GM12878 (cell line): Measurements from ENCODE around the gene AKAP12. TPM values are rescaled to one million over a fixed set of nuclear protein-coding genes. Genes with fewer than 3 reads are reported as not detected.

Source experiments
- ATAC-seq: fragments of 200-7000 bp; cut with Tn5 transposase; 3 replicates; pipeline ENCODE4 v1.9.1; 2020; ENCODE audit warnings: mild to moderate bottlenecking, moderate library complexity
- BruUV-seq: library from RNA; stranded (reverse); fragments of 400-500 nt; replicated peaks from 2 replicates; lab custom pipeline; 2021; lab: Mats Ljungman, UMichigan
- CTCF ChIA-PET: fragments of 300-600 bp; sonication (Branson Sonifier 250); formaldehyde crosslinking; extraction: SDS; loops from one replicate; lab custom pipeline; 2021; ENCODE audit warnings: inconsistent platforms; lab: Yijun Ruan, JAX
- POLR2A ChIA-PET: fragments of 350-600 bp; formaldehyde crosslinking; extraction: SDS; loops from one replicate; lab custom pipeline; 2021; ENCODE audit warnings: inconsistent platforms; lab: Charles Lee
- RAD21 ChIA-PET: fragments of 300-600 bp; sonication (Branson Sonifier 250); formaldehyde crosslinking; loops from one replicate; lab custom pipeline; 2023; ENCODE audit warnings: antibody characterized with exemption; ENCODE audit not compliant: unreplicated experiment; lab: Charles Lee
- SMC1A ChIA-PET: fragments of 300-600 bp; sonication (Branson Sonifier 250); formaldehyde crosslinking; loops from one replicate; lab custom pipeline; 2023; ENCODE audit not compliant: unreplicated experiment, uncharacterized antibody; lab: Charles Lee
- DNase-seq: peaks from one replicate; pipeline ENCODE4 v3.0.0-alpha.2; 2011; ENCODE audit warnings: low read depth, low spot score
- FAIRE-seq: peaks from 3 replicates; lab custom pipeline; 2011; peaks lifted over from hg19 to GRCh38; lab: Jason Lieb, UNC
- H2AFZ ChIP-seq: 2 replicates; pipeline ENCODE4 v1.6.0; 2011; ENCODE audit warnings: low read depth, low read length, control low read depth; ENCODE audit not compliant: control insufficient read depth
- H3K27ac ChIP-seq: 2 replicates; pipeline ENCODE4 v1.5.1; 2011; ENCODE audit warnings: control low read depth; ENCODE audit not compliant: control insufficient read depth, insufficient read depth
- H3K27me3 ChIP-seq, 2 experiments: replicated peaks in 1 of 2; 2 replicates each; pipeline versions ENCODE4 v1.6.0 to v1.6.1; 2011; ENCODE audit warnings: low read length in 1 of 2; ENCODE audit not compliant: control insufficient read depth in 2 of 2, insufficient read depth in 2 of 2
- H3K36me3 ChIP-seq, 2 experiments: 2 replicates each; pipeline ENCODE4 v1.5.1; 2011; ENCODE audit warnings: low read length in 1 of 2; ENCODE audit not compliant: control insufficient read depth in 2 of 2, insufficient read depth in 2 of 2
- H3K4me1 ChIP-seq: 2 replicates; pipeline ENCODE4 v1.6.1; 2011; ENCODE audit warnings: mild to moderate bottlenecking, low read length, moderate library complexity, mixed read lengths; ENCODE audit not compliant: control insufficient read depth, insufficient read depth
- H3K4me2 ChIP-seq: 2 replicates; pipeline ENCODE4 v1.6.0; 2011; ENCODE audit warnings: control low read depth; ENCODE audit not compliant: control insufficient read depth, insufficient read depth
- H3K4me3 ChIP-seq: fragments of 200-600 bp; sonication (generic); 2 replicates; pipeline ENCODE4 v1.5.1; 2016
- H3K79me2 ChIP-seq: 2 replicates; pipeline ENCODE4 v1.6.0; 2011; ENCODE audit warnings: low read length; ENCODE audit not compliant: control insufficient read depth, insufficient read depth
- H3K9ac ChIP-seq: 2 replicates; pipeline ENCODE4 v1.8.0; 2011; ENCODE audit warnings: low read length, control low read depth, mixed read lengths; ENCODE audit not compliant: control insufficient read depth, insufficient read depth
- H3K9me3 ChIP-seq: replicated peaks from 3 replicates; pipeline ENCODE4 v1.5.1; 2011; ENCODE audit warnings: mild to moderate bottlenecking, low read length; ENCODE audit not compliant: control insufficient read depth, insufficient read depth
- H4K20me1 ChIP-seq: 2 replicates; pipeline ENCODE4 v1.6.0; 2011; ENCODE audit not compliant: control insufficient read depth, insufficient read depth
- MLLT1 ChIP-seq: fragments of 450-650 bp; IDR thresholded peaks from 2 replicates; pipeline ENCODE4 v1.6.1; 2016; ENCODE audit warnings: mild to moderate bottlenecking
- NBN ChIP-seq: fragments of 450-650 bp; IDR thresholded peaks from 2 replicates; pipeline ENCODE4 v1.6.1; 2016
- RCOR1 ChIP-seq: conservative IDR thresholded peaks from 2 replicates; pipeline ENCODE4 v1.6.1; 2012; ENCODE audit warnings: low read depth, low read length, improper control_type of control experiment
- SMC3 ChIP-seq: IDR thresholded peaks from 2 replicates; pipeline ENCODE4 v1.6.1; 2011; ENCODE audit warnings: low read length, improper control_type of control experiment, borderline replicate concordance
- TCF3 ChIP-seq: IDR thresholded peaks from 2 replicates; pipeline ENCODE4 v1.6.1; 2012; ENCODE audit warnings: low read depth, mild to moderate bottlenecking, low read length, borderline replicate concordance; ENCODE audit not compliant: insufficient read depth
- WRNIP1 ChIP-seq: IDR thresholded peaks from 2 replicates; pipeline ENCODE4 v1.6.1; 2011; ENCODE audit warnings: low read depth, low read length, improper control_type of control experiment, borderline replicate concordance
- YY1 ChIP-seq: IDR thresholded peaks from 2 replicates; pipeline ENCODE4 v1.6.1; 2011; ENCODE audit warnings: low read depth, mild to moderate bottlenecking, low read length
- WGBS: methylation state at CpG from one replicate; pipeline ENCODE4 v1.1.6; 2016; ENCODE audit warnings: low lambda C conversion rate; ENCODE audit not compliant: insufficient replicate concordance, insufficient coverage; ENCODE audit errors: missing lambda C conversion rate; 5-methylcytosine and 5-hydroxymethylcytosine counted together
- in situ Hi-C: fragments of 300-500 bp; cut with MboI; formaldehyde crosslinking; loops from 9 replicates; pipeline ENCODE4 v1.14.3; 2018; ENCODE audit warnings: mixed read lengths
- intact Hi-C: fragments of 100-400 bp; cut with micrococcal nuclease; formaldehyde crosslinking; loops from one replicate; pipeline ENCODE4 v1.14.2; 2022; ENCODE audit not compliant: unreplicated experiment
- polyA plus RNA-seq, 11 experiments: library from polyadenylated mRNA; depleted of rRNA in 4 of 11; unstranded in 6 of 11; stranded (reverse) in 5 of 11; fragments of >200 nt; fragmentation: Nextera tagmentation in 4 of 11; fragmentation: Illumina TruSeq in 1 of 11; extraction: Ambion mirVana in 4 of 11; extraction: Trizol in 1 of 11; gene quantifications; 1 replicate in 1 of 11; 2 replicates in 10 of 11; pipeline versions ENCODE4 v1.2.1 to v1.2.3, GENCODE V29; 2011 to 2016; ENCODE audit warnings: inconsistent platforms in 2 of 11, missing spikeins in 2 of 11, low read depth in 1 of 11
- total RNA-seq, 4 experiments: library from RNA; depleted of rRNA in 3 of 4; stranded (reverse); fragments of >200 nt in 3 of 4; fragmentation: Illumina TruSeq in 1 of 4; extraction: Trizol in 1 of 4; gene quantifications; 2 replicates each; pipeline versions ENCODE4 v1.2.1 to v1.2.3, GENCODE V29; 2013 to 2021

Gene AKAP12
- total and polyA plus RNA-seq, 10 of the 15 experiments (the other 5 are each of a cell fraction or from before 2014, with no cell fraction given) = under 0.01 to 0.72 (median 0.06) TPM; not detected in 4

- H3K9ac ChIP-seq = no peak overlapping the region
- ChIA-PET POLR2A (no interaction called here), CTCF (no interaction called here), SMC1A (interaction anchor here (0.6 kb wide), 1 partner anchor 162 kb away, joined by 3 read pairs; no protein-coding TSS in a partner anchor), RAD21 (no interaction called here)
- WGBS = 63% methylated on average over 7 of the region's 7 CpGs
- no peak overlapping the region for H2AFZ ChIP-seq
- intact Hi-C loops = no loop called here
- H3K36me3 ChIP-seq = no peaks in the 10 kb centered on the region
- no peaks in the 10 kb centered on the region for H3K9me3 ChIP-seq
- H3K4me1 ChIP-seq = no peaks in the 10 kb centered on the region
- TF ChIP-seq WRNIP1 = no peak
- TF ChIP-seq SMC3 = no peak
- TF ChIP-seq TCF3 = no peak
- TF ChIP-seq MLLT1 = no peak
- TF ChIP-seq YY1 = no peak
- no peak for TF ChIP-seq NBN
- no peak for TF ChIP-seq RCOR1
- FAIRE-seq = no peak
- no peaks in the 10 kb centered on the region; a peak in 1 of 4 replicates for H3K27me3 ChIP-seq
- no peak overlapping the region for H3K4me3 ChIP-seq
- DNase-seq = no peak
- in situ Hi-C loops = no loop called here
- ATAC-seq = no peak
- no TSS peak for BruUV-seq
- no peak overlapping the region for H3K4me2 ChIP-seq
- H3K27ac ChIP-seq = no peak overlapping the region
- H3K79me2 ChIP-seq = no peaks in the 10 kb centered on the region
- H4K20me1 ChIP-seq = no peaks in the 10 kb centered on the region
Measured at GRCh38 chr6:151233731-151234130, 6.0 kb upstream of the AKAP12 start.
